RWPE1 (cell line): ENCODE measurements around the gene PCDHGA1.
"Not testable (repeated sequence)": the region's sequence is repeated elsewhere in the genome, so short reads cannot be mapped to it uniquely, and the experiment has no call there.

Experiments used
- CTCF ChIA-PET: fragments of 350-600 bp; sonication (Branson Sonifier 250); formaldehyde crosslinking; extraction: SDS; loops from one replicate; lab custom pipeline; 2021; lab: Yijun Ruan, JAX
- POLR2A ChIA-PET: fragments of 400-600 bp; formaldehyde crosslinking; extraction: SDS; loops from one replicate; lab custom pipeline; 2020; ENCODE audit warnings: antibody characterized with exemption; ENCODE audit not compliant: low non-redundant PET; lab: Yijun Ruan, JAX
- DNase-seq: peaks from one replicate; pipeline ENCODE4 v3.0.0; 2012; ENCODE audit warnings: low spot score
- H3K27ac ChIP-seq: fragments of 450-650 bp; 2 replicates; pipeline ENCODE4 v1.5.1; 2017
- CTCF ChIP-seq: fragments of 450-650 bp; conservative IDR thresholded peaks from 2 replicates; pipeline ENCODE4 v1.5.1; 2017; ENCODE audit warnings: low read depth, mild to moderate bottlenecking

The PCDHGA1 gene

GRCh38 chr5:141409598-141410306 lies 79.4 kb downstream of the PCDHGA1 start:
- no peak overlapping the region for H3K27ac ChIP-seq
- no peak for TF ChIP-seq CTCF
- ChIA-PET POLR2A (no interaction called here), CTCF (interaction anchor here (0.6 kb wide), 1 partner anchor 35 kb away, joined by 6 read pairs; no protein-coding TSS in a partner anchor)
- DNase-seq = no peak

GRCh38 chr5:141411575-141411974 lies 81.3 kb downstream of the PCDHGA1 start:
- ChIA-PET POLR2A (no interaction called here), CTCF (interaction anchor here (3.3 kb wide), 1 partner anchor 152 kb away, joined by 11 read pairs; no protein-coding TSS in a partner anchor)
- TF ChIP-seq CTCF = no peak
- no peak overlapping the region for H3K27ac ChIP-seq
- DNase-seq = no peak

- POLR2A ChIA-PET = no interaction called here
- TF ChIP-seq CTCF = no peak
- no peak within 1 kb of the TSS for H3K27ac ChIP-seq
- DNase-seq = peak; percentile 29
- CTCF ChIA-PET = interaction anchor here (0.9 to 3.3 kb wide), 4 partner anchors 30 to 151 kb away, joined by 3 to 11 read pairs (median 4); partner anchors contain the start of genes PCDHGA7 and PCDHGB2
Measured at GRCh38 chr5:141412854-141413539, 82.7 kb downstream of the PCDHGA1 start, which contains the start of gene PCDHGA10. Gene PCDHGA10, plus strand, starts transcription at chr5:141412987. Its CDS starts 189 bp downstream, at chr5:141413176.

- POLR2A ChIA-PET = no interaction called here
- no peak overlapping the region for H3K27ac ChIP-seq
- TF ChIP-seq CTCF = no peak
- no peak for DNase-seq
- CTCF ChIA-PET = interaction anchor here (3.3 kb wide), 1 partner anchor 150 kb away, joined by 11 read pairs; no protein-coding TSS in a partner anchor
Measured at GRCh38 chr5:141413540-141414069, 83.3 kb downstream of the PCDHGA1 start.

GRCh38 chr5:141414548-141415274 lies 84.4 kb downstream of the PCDHGA1 start:
- CTCF ChIA-PET = interaction anchor here (0.5 to 3.3 kb wide), 2 partner anchors 23 to 149 kb away, joined by 4 to 11 read pairs; no protein-coding TSS in a partner anchor
- POLR2A ChIA-PET, H3K27ac ChIP-seq, DNase-seq: not testable (repeated sequence)

GRCh38 chr5:141415275-141415618 lies 84.9 kb downstream of the PCDHGA1 start:
- POLR2A ChIA-PET, DNase-seq, H3K27ac ChIP-seq: not testable (repeated sequence)
- CTCF ChIA-PET = interaction anchor here (0.6 kb wide), 1 partner anchor 152 kb away, joined by 3 read pairs; no protein-coding TSS in a partner anchor
